NOMO-1 (cell line): Measurements from ENCODE around the gene ARVCF.
A peak's percentile ranks its signal among the peaks of the same experiment; 100 is the strongest.

Source experiments
- DNase-seq, 2 experiments: peaks; one replicate each; lab custom pipeline; 2025; ENCODE audit not compliant: unreplicated experiment in 2 of 2; lab: John Stamatoyannopoulos, UW

ARVCF gene, protein sequence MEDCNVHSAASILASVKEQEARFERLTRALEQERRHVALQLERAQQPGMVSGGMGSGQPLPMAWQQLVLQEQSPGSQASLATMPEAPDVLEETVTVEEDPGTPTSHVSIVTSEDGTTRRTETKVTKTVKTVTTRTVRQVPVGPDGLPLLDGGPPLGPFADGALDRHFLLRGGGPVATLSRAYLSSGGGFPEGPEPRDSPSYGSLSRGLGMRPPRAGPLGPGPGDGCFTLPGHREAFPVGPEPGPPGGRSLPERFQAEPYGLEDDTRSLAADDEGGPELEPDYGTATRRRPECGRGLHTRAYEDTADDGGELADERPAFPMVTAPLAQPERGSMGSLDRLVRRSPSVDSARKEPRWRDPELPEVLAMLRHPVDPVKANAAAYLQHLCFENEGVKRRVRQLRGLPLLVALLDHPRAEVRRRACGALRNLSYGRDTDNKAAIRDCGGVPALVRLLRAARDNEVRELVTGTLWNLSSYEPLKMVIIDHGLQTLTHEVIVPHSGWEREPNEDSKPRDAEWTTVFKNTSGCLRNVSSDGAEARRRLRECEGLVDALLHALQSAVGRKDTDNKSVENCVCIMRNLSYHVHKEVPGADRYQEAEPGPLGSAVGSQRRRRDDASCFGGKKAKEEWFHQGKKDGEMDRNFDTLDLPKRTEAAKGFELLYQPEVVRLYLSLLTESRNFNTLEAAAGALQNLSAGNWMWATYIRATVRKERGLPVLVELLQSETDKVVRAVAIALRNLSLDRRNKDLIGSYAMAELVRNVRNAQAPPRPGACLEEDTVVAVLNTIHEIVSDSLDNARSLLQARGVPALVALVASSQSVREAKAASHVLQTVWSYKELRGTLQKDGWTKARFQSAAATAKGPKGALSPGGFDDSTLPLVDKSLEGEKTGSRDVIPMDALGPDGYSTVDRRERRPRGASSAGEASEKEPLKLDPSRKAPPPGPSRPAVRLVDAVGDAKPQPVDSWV

DNA sequence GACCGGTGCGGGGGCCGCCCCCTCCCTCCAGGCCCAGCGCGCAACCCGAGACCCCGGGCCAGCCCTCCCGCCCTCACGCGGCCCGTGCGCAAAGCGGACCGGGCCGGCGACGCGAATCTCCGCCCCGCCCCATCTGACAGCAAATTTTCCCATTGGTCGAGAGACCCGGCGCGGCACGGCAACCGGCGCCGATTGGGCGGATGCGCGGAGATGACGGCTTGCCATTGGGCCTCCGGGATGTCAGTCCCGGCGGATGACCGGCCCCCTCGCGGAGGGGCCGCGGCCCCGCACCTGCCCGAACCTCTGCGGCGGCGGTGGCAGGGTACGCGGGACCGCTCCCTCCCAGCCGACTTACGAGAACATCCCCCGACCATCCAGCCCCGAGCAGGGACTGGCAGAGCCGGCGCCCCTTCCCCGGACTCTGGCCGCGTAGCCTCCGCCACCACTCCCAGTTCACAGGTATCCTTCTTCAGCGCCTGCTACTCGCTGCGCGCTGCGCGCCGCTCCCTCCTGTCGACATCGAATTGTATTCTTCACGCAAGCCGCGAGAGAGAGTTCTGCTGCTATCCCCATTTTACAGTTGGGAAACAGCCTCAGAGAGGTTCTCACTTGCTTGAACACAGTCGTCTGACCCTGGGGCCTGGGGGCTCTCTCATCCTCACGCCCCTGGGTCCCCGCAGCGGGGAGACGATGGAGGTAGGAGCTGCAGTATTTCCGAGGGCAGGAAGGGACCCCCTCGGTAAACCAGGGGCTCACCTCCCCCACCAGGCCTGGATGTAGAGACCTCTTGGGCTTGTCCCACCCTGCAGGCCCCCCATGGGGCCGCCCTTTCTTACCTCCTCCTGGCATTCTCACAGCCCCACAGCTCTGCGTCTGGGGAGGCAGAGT is at the start of gene ARVCF:
Gene ARVCF, minus strand, starts transcription at position 90 of the 888 bp plus-strand sequence. CDS start 26,029 bp downstream, outside the sequence.
- peak; percentile 67 to 86 for DNase-seq

DNA sequence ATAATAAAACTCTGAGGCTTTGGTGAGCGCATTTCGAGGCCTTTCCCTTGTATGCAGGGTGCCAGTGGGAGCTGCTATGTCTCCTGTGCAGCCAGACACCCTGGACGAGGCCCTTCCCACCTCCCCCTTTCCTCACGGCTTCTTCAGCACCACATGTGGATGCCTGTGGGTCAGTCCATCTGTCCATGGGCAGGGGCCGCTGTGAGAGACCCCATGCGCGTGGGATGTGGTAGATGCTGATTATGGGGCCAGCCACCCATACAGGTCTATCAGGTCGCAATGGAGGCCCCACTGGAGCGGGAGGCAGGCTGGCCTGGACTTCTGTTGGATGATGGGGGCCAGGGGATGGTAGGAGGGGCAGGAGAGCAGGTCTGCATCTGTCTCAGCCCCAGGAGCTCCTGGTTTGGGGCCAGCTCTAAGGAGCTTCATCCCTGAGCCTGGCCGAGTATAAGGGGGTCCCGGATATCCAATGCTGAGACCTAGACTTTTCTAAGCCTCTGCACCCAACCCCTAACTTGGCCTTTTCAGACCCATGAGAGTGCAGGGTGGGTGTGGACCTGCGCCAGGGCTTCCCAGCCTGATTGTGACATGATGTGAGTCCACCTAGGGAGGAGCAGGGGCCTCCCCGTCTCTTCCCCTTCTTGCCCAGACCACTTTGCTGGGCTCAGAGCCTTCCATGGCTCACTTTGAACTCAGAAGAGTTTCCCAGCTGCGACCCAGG is 49.4 kb upstream of the ARVCF start:
- no peak for DNase-seq

DNA sequence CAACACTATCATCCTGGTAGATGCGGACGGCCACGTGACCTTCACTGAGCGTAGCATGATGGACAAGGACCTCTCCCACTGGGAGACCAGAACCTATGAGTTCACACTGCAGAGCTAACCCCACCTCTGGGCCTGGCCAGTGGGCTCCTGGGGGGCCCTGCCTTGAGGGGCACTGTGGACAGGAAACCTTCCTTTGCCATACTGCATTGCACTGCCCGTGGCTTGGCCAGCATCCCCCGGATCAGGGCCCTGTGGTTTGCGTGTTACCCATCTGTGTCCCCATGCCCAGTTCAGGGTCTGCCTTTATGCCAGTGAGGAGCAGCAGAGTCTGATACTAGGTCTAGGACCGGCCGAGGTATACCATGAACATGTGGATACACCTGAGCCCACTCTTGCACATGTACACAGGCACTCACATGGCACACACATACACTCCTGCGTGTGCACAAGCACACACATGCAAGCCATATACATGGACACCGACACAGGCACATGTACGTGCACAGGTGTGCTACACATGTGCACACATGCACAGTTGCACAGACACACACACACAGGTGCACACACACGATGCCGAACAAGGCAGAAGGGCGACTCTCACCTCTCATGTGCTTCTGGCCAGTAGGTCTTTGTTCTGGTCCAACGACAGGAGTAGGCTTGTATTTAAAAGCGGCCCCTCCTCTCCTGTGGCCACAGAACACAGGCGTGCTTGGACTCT is 48.1 kb upstream of the ARVCF start:
- no peak for DNase-seq

DNA sequence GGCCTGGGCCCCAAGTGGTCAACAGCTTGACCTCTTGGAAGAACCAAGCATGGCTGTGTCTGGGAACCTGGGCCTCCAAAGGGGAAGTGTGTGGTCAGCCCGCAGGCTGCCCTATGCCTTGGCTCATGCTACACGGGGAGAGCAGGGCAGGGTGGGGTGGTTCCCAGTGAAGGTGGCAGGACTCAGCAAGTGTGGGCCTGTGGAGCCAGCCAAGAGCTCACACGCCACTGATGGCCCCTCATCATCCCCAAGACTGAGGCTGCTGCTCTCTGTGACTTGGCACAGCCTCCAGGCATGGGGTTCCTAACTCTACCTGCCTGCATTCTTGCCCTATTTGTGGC is 47.5 kb upstream of the ARVCF start:
- no peak for DNase-seq

DNA sequence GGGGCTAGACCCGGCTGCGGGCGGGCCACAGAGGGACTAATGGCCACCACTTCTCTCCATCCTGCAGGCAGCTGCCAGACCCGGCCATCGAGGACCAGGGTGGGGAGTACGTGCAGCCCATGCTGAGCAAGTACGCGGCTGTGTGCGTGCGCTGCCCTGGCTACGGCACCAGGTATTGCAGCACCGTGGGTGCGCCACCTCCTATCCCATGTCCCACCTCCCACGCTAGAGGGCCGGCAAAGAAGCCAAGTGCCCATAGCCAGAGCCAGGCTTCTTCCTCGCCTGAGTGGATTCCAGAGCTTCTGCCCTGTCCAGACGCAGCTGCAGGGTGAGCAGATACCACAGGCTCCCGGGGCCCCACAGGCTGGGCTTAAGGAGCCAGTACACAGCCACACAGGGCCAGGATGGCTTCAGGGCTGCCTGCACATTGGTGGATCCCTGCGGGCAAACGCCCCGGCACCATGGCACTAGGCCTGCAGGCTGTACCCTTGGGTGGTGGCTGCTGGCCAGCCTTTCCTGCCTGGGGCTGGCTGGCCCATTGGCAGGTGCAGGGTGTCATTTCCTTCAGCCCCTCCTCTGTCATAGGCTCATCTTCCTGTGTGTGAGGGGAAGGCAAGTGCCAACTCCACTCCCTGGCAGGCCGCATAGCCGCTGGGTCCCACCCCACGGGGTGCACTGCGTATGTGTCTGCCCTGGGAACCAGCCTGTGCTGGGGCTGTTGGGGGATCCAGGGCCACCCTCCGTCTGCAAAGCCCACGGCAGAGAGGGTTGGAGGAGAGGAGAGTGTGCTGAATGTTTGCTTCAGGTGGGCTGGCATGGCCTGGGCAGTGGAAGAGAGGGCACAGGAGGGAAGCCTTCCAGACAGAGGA is 46.9 kb upstream of the ARVCF start:
- DNase-seq = no peak

DNA sequence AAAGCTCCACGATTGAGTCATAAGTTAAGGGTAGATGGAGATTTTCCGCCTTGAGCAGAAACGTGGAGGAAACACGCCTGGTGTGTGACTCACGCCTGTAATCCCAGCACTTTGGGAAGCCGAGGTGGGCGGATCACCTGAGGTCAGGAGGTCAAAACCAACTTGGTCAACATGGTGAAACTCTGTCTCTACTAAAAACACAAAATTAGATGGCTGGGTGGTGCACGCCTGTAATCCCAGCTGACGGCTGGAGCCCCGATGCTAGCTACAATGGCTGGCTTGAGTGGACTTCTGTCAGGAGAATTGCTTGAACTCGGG is 46.1 kb upstream of the ARVCF start:
- no peak for DNase-seq

DNA sequence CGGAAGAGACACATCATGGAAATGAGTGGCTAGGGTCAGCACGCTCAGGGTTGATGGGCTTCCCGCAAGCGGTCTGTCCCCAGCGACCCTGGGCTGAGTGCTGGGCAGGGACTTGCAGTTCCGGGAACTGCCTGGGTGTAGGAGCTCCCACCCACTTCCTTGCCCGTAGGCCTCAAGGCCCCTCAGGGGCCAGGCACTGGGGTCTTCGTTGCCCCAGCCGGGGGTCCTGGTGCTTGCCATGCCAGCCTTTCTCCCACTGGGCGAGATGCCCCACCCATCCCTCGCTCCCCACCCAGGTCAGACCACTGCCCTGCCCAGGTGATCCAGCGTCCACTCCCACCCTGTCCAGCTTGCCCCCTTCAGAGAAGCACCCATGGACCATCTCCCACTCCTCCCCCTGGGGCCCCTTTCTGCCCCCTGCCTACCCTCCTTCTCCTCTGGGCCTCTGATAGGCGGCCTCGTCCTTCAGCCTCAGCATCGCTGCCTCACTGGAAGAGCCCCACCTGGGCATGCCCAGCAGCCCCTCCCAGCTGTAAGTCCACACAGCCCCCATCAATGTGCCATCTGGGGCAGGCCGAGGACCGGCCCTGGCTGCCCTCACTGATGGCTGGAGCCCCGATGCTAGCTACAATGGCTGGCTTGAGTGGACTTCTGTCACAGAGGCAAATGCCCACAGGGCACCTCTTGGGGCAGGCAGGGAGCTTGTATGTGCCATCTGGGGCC is 45.6 kb upstream of the ARVCF start:
- DNase-seq = no peak

DNA sequence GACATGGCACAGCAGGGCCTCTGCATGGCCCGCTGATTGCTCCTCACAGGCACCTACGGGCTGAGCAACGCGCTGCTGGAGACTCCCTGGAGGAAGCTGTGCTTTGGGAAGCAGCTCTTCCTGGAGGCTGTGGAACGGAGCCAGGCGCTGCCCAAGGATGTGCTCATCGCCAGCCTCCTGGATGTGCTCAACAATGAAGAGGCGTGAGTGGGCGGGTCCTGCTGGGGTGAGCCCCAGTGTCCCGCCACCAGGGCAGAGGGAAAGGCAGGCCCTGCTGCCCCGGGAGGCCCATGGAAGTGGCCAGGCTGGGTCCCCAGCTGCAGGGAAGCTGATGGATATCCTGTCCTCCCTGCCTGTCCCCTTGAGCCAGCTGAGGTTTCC is 44.8 kb upstream of the ARVCF start:
- no peak for DNase-seq

DNA sequence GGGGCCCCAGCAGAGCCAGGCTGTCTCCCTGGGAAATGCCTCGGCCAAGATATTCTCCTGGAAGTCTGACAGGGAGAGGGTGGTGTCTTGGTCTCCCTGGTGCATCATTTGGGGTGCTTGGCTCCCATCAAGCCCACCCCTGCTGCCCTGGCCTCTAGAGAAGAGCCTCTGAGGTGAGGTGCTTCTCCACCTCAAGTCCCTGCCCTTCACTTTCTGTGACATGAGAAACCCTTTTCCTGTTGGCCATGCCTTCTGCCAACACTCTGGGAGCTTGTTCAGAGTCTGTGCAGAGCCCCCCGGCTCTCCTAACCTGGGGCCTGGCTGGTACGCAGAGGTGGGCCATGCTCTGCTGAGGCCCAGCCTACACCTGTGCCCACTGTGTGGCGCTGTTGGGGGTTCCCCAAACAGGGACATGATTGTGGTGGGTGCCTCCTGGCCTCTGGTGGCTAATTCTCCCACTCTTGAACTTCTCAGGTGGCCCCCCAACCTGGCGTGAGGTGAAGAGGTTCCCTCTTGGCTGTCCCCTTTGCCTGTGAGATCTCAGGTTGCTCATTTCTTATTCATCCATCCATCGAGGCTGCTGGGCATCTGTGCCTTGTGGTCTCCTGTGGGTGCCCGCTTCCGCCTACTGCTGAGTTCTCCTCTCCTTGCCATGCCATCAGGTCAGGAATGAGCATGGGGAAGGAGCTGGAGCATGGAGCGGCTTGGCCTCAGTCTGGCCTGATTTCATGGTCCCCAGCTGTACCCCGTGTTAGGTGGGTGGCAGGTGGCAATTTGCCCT is 44.3 kb upstream of the ARVCF start:
- no peak for DNase-seq

DNA sequence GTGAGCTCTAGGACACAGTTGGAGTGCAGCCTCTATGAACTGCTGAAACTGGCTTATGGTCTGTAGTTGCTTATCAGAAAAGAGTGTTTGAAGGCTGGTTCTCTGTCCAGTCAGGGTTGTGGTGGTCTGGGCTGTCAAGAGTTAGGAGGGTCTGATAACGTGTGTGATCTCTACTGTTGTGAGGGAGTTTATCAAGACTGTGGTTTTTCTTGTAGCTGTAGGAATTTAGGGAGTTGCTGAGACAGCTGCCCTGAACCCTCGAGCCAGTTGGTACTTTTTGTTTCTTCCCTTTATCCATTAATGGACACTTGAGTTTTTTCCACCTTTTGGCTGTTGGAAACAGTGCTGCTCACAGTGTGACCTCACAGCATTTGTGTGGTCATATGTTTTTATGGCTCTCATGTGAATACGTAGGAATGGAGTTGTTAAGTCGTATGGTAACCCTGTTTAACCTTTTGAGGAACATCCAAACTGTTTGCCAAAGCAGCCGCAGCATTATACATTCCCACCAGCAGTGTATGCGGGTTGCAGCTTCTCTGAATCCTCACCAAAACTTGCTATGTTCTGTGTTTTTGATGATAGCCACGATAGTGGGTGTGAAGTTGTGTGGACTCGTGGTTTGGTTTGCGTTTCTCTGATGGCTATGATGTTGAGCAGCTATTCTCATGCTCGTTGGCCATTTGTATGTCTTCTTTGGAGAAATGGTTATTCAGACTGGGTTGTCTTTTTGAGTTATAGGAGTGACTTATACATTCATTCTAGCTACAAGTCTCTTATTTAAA is 42.6 kb upstream of the ARVCF start:
- DNase-seq = no peak

DNA sequence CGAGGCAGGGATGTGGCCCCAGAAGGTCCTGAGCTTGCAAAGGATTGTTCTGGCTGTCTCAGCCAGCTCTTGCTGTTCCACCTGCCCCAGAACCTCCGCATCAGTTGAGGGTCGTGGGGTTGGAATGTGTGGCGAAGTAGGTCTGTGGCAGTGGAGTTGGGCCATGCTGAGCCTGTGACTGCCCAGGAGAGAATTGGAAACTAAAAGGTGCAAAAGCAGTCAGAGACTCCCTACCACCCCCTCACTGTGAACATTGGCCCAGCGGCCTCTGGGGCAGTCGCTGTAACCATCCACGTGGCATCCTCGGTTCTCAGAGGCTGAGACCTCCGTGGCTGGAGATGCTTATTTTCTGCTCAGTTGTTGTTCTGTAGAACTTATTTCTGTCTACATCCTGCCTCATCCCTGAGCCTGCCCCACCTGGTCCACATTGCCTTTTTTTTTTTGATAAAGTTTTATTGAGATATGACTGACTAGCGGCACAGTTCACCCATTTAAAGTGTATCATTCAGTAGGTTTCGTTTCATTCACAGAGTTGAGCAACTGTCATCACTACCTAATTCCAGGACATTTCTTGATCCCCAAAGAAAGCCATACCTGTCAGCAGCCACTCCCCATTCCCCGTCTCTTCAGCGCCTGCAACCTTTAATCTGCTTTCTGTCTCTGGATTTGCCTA is 41.1 kb upstream of the ARVCF start:
- no peak for DNase-seq

DNA sequence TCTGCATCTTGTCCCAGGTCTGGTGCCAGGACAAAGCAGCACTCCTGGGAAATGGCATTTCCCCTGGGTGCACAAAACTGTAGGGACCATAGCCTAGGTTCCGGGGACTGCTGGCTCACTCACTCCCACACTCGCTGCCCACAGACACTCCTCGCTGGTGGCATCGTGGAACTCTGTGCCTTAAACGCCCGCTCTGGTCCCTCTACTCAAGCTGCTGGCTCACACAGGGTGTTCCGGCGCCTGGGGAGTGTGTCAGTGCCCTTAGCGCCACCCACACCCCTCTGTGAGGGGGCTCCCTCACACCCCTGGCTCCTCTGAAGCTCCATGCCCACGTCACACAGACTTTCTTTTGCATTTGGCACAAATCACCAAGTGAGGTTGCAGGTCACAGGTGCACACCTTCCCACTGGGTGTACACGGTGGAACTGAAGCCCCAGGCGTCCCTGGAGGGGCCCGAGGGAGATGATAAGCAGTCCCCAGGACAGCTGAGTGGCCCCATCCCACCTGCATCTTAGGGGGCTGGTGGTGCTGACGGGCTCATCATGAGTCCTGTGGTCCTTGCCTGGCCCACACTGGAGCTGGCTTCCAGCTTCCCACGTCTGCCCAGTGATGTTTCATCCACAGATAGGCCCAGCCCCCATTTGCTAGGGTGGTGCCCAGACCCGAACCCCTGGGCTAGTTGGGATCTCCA is 40.2 kb upstream of the ARVCF start:
- DNase-seq = no peak

DNA sequence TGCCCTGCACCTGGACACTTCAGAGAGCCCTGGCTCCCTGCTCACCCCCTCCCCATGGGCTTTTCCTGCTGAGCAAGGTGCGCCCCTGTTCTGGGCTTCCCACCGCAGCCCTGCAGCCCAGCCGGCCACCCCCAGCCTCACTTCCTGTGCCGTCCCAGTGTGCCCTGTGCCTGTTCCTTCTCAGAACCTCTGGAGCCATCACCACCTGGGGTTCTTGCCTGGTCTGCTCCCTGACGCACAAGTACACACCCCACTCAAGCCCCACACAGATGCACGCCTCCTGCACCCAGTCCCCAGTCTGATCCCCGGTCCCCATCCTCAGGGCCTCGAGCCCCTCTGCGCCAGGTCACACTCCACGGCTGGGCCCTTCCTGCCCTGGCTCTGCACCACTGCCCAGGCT is 39.5 kb upstream of the ARVCF start:
- no peak for DNase-seq

DNA sequence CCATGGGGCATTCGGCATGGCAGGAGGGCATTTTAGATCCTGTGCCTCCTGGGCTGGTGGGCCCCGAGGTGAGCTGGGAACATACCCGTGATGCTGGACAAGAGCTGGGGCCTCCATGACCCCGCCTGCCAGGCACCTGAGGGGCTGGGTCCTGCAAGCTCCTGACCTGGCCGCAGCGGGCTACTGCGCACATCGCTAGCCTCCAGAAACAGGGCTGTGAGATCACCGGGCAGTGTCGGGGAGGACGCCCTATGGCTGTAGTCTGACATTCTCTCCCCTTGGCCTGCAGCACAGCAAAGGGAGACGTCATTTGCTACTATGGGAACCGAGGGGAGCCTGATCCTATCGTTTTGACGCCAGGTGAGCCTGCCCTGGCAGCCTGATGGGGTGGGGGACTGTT is 39.0 kb upstream of the ARVCF start:
- no peak for DNase-seq

DNA sequence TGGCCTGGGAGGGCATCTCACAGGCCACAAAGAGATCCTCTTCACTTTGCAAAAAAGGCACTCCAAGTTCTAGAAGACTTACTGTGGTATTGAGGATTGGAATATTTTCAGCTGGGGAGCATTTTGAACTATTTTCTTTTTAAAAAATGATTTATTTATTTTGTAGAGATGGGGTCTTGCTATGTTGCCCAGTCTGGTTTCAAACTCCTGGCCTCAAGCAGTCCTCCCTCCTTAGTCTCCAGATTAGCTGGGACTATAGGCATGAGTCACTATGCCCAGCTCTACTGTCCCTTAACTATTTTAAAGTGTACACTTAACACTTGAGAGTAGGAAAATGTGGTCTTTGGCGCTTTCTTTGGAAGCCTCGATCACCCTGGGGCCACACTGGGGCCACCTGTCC is 38.5 kb upstream of the ARVCF start:
- no peak for DNase-seq

DNA sequence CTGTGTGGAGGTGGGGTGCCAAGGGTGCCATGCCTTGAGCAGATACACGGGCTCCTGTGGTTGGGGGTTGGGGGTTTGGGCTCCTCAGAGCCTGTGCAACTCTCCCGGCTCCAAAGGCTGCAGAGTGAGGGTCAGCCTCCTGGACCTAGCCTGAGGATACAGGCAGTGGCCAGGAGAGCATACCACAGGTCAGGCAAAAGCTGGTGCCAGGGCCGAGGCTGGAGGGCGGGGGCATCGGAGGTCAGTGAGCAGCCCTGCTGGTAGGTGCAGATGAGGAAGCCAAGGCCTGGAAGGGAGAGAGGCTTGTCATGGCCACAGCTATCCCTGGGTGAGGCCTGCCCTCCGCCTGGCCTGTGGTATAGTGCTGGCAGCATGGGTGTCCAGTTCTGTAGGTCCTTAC is 37.9 kb upstream of the ARVCF start:
- DNase-seq = no peak
